Neural cell (in vitro differentiated cells): ENCODE measurements around the gene TENT4A. TPM values are rescaled to one million over a fixed set of nuclear protein-coding genes. Genes with fewer than 3 reads are reported as not detected.
A peak's percentile ranks its signal among the peaks of the same experiment; 100 is the strongest.

ENCODE experiments used
- H2AFZ ChIP-seq: fragments of 200-600, 300-800 bp; sonication (generic), shearing (Covaris generic); 2 replicates; pipeline ENCODE4 v1.6.0; 2014; ENCODE audit warnings: low read depth, mild to moderate bottlenecking, antibody characterized with exemption, low read length, moderate library complexity
- H3F3A ChIP-seq: fragments of 200-600 bp; shearing (Covaris generic); 2 replicates; pipeline ENCODE4 v1.6.1; 2016; ENCODE audit warnings: mild to moderate bottlenecking, moderate library complexity, mixed read lengths, antibody characterized with exemption, low read length; ENCODE audit not compliant: insufficient read depth, poor library complexity, severe bottlenecking
- H3K27ac ChIP-seq: fragments of 200-600, 300-800 bp; sonication (generic), shearing (Covaris generic); 2 replicates; pipeline ENCODE4 v1.5.1; 2014; ENCODE audit warnings: mild to moderate bottlenecking, low read length, moderate library complexity
- H3K27me3 ChIP-seq: fragments of 300-800, 200-600 bp; sonication (generic), shearing (Covaris generic); 2 replicates; pipeline ENCODE4 v1.6.0; 2014; ENCODE audit warnings: mild to moderate bottlenecking, low read depth, low read length, moderate library complexity; ENCODE audit not compliant: insufficient read depth
- H3K36me3 ChIP-seq: fragments of 300-800, 200-600 bp; sonication (generic), shearing (Covaris generic); 2 replicates; pipeline ENCODE4 v1.5.1; 2014; ENCODE audit warnings: mild to moderate bottlenecking, antibody characterized with exemption, low read length, moderate library complexity; ENCODE audit not compliant: insufficient read depth
- H3K4me2 ChIP-seq: fragments of 300-800, 200-600 bp; sonication (generic), shearing (Covaris generic); 2 replicates; pipeline ENCODE4 v1.6.0; 2014; ENCODE audit warnings: mild to moderate bottlenecking, low read length
- H3K4me3 ChIP-seq: fragments of 300-800, 200-600 bp; sonication (generic), shearing (Covaris generic); 2 replicates; pipeline ENCODE4 v1.5.1; 2014; ENCODE audit warnings: mild to moderate bottlenecking, low read length, moderate library complexity
- H3K79me2 ChIP-seq: fragments of 200-600 bp; shearing (Covaris generic); replicated peaks from 2 replicates; pipeline ENCODE4 v1.6.0; 2014; ENCODE audit warnings: mild to moderate bottlenecking, low read length, moderate library complexity; ENCODE audit not compliant: insufficient read depth
- H3K9ac ChIP-seq: fragments of 300-800, 200-600 bp; sonication (generic), shearing (Covaris generic); 2 replicates; pipeline ENCODE4 v1.6.1; 2016; ENCODE audit warnings: mild to moderate bottlenecking, low read length, mixed read lengths
- H3K9me2 ChIP-seq: fragments of 200-600 bp; shearing (Covaris generic); 2 replicates; pipeline ENCODE4 v1.6.1; 2016; ENCODE audit warnings: mild to moderate bottlenecking, low read length, mixed read lengths; ENCODE audit not compliant: insufficient read depth
- H3K9me3 ChIP-seq: fragments of 200-600, 300-800 bp; sonication (generic), shearing (Covaris generic); 2 replicates; pipeline ENCODE4 v1.6.1; 2016; ENCODE audit warnings: mild to moderate bottlenecking, mixed run types, low read length, moderate library complexity, mixed read lengths
- H4K20me1 ChIP-seq: fragments of 200-600 bp; shearing (Covaris generic); 2 replicates; pipeline ENCODE4 v1.6.1; 2016; ENCODE audit warnings: mild to moderate bottlenecking, mixed run types; ENCODE audit not compliant: insufficient read depth
- EP300 ChIP-seq: fragments of 450-650 bp; conservative IDR thresholded peaks from 2 replicates; pipeline ENCODE4 v1.6.1; 2014; ENCODE audit warnings: antibody characterized with exemption, mild to moderate bottlenecking, moderate library complexity; ENCODE audit not compliant: poor library complexity, severe bottlenecking
- EZH2 ChIP-seq: fragments of 200-600, 300-800 bp; shearing (Covaris generic), sonication (generic); IDR thresholded peaks from 2 replicates; pipeline ENCODE4 v1.6.1; 2014; ENCODE audit warnings: antibody characterized with exemption, low read length, borderline replicate concordance, mild to moderate bottlenecking; ENCODE audit not compliant: insufficient read depth, poor library complexity, severe bottlenecking
- MXI1 ChIP-seq: fragments of 450-650 bp; conservative IDR thresholded peaks from 2 replicates; pipeline ENCODE4 v1.6.1; 2014; ENCODE audit warnings: antibody characterized with exemption, mild to moderate bottlenecking; ENCODE audit not compliant: poor library complexity, severe bottlenecking
- POLR2AphosphoS5 ChIP-seq: IDR thresholded peaks from 2 replicates; pipeline ENCODE4 v1.6.1; 2012
- RAD21 ChIP-seq: fragments of 450-650 bp; conservative IDR thresholded peaks from 2 replicates; pipeline ENCODE4 v1.6.1; 2014; ENCODE audit warnings: antibody characterized with exemption, mild to moderate bottlenecking, moderate library complexity
- SMC3 ChIP-seq: fragments of 450-650 bp; conservative IDR thresholded peaks from 2 replicates; pipeline ENCODE4 v1.6.1; 2014; ENCODE audit warnings: antibody characterized with exemption, mild to moderate bottlenecking, moderate library complexity; ENCODE audit not compliant: poor library complexity
- TAF1 ChIP-seq: IDR thresholded peaks from 2 replicates; pipeline ENCODE4 v1.6.1; 2012; ENCODE audit warnings: low read depth
- polyA minus RNA-seq: library from RNA; depleted of rRNA, polyadenylated mRNA; stranded (reverse); fragments of >200 nt; gene quantifications from 2 replicates; pipeline ENCODE4 v1.2.3, GENCODE V29; 2014
- polyA plus RNA-seq: library from polyadenylated mRNA; depleted of rRNA; stranded (reverse); fragments of >200 nt; gene quantifications from 2 replicates; pipeline ENCODE4 v1.2.3, GENCODE V29; 2014
- TF ChIP-seq, protein P1 (sequence below): IDR thresholded peaks from 2 replicates; pipeline ENCODE4 v1.6.1; 2012; ENCODE audit warnings: borderline replicate concordance
- TF ChIP-seq, protein P2 (sequence below): fragments of 450-650 bp; IDR thresholded peaks from 2 replicates; pipeline ENCODE4 v1.5.1; 2014; ENCODE audit warnings: antibody characterized with exemption, mild to moderate bottlenecking, moderate library complexity; ENCODE audit not compliant: poor library complexity, severe bottlenecking

The TENT4A gene
- polyA plus RNA-seq: 12.1 and 14.7 TPM in 2 replicates
- 36.0 and 37.4 TPM in 2 replicates for polyA minus RNA-seq

DNA sequence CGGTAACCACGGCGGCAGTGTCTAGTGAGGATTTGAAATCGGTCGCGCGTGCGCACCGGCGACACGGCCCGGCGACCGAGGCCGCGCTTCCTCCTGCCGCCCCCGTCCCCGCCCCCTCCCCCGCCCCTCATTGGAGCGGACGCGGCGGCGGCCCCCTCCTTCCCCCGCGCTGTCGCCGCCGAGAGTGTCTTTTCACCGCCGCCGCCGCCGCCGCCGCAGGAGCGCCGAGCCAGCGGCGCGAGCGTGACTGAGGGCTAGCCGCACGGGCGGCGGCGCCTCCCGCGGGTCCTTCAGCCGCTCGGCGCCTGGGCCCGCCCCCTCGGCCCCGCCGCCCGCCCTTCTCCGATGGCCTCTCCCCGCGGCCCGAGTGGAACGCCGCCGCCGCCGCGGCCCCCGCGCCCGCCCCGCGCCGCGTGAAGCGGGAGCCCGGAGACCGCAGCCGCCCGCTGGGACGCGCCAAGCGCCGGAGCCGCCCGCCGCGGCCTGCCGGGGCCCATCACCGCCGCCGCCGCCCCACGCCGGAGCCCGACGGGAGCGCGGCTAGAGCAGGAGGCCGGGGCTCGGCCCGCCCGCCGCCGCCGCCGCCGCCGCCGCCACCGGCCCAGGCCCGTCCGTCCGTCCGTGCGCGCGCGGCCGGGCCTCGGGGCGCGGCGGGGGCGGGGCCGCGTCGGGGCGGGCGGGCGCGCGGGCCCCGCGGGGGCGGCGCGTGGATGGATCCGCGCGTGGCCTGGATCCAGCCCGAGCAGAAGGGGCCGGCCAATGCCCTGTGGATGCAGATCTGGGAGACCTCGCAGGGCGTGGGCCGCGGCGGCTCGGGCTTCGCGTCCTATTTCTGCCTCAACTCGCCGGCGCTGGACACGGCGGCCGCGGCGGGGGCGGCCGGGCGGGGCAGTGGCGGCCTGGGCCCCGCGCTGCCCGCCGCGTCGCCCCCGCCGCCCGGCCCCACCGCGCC, at the start of gene TENT4A:
TSS of gene TENT4A (plus strand) at position 159 of the 952 bp plus-strand sequence. CDS start at position 711, 552 bp downstream.
- peak within 1 kb of the TSS; percentile 63 for H3K9ac ChIP-seq
- no peaks in the 10 kb centered on the region for H3K27me3 ChIP-seq
- peak within 1 kb of the TSS; percentile 95 for H3K4me3 ChIP-seq
- no peak for TF ChIP-seq POLR2AphosphoS5
- TF ChIP-seq EP300: no peak
- no peak for TF ChIP-seq TAF1
- TF ChIP-seq RAD21: no peak
- no peak for TF ChIP-seq SMC3
- no peak for TF ChIP-seq EZH2
- peaks cover 42% of the 10 kb centered on the region for H3K79me2 ChIP-seq
- peak within 1 kb of the TSS; percentile 92 for H3K4me2 ChIP-seq
- peak within 1 kb of the TSS; percentile 67 for H3K27ac ChIP-seq
- H3K36me3 ChIP-seq: no peaks in the 10 kb centered on the region
- no peaks in the 10 kb centered on the region for H3K9me3 ChIP-seq
- peak within 1 kb of the TSS; percentile 53 for H2AFZ ChIP-seq
- no peaks in the 10 kb centered on the region for H3K9me2 ChIP-seq
- peaks cover 22% of the 10 kb centered on the region for H4K20me1 ChIP-seq
- no peaks in the 10 kb centered on the region for H3F3A ChIP-seq

DNA sequence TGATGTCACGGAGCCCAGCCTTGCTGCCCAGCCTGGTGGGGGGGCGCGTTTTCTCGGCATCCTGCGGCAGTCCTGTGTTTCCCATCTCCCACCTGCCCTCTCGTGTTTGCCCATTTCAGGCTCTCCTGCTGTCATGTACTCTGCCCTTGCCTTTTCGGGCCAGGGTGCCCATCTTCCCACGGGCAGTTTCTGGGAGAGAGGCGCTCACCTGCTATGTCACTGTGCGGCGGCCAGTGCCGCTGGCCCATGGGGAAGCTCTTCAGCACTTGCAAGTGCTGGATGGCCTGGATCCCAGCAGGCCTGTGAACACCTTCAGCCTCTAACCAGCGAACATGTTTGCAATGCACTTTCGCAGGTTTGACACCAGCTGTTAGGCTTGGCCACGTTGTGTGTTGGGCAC, 46.5 kb upstream of the TENT4A start:
- no peaks in the 10 kb centered on the region for H3K79me2 ChIP-seq
- no peaks in the 10 kb centered on the region for H3K9me2 ChIP-seq
- H3K36me3 ChIP-seq: peaks cover 5% of the 10 kb centered on the region
- H2AFZ ChIP-seq: no peak overlapping the region
- TF ChIP-seq, protein P1, sequence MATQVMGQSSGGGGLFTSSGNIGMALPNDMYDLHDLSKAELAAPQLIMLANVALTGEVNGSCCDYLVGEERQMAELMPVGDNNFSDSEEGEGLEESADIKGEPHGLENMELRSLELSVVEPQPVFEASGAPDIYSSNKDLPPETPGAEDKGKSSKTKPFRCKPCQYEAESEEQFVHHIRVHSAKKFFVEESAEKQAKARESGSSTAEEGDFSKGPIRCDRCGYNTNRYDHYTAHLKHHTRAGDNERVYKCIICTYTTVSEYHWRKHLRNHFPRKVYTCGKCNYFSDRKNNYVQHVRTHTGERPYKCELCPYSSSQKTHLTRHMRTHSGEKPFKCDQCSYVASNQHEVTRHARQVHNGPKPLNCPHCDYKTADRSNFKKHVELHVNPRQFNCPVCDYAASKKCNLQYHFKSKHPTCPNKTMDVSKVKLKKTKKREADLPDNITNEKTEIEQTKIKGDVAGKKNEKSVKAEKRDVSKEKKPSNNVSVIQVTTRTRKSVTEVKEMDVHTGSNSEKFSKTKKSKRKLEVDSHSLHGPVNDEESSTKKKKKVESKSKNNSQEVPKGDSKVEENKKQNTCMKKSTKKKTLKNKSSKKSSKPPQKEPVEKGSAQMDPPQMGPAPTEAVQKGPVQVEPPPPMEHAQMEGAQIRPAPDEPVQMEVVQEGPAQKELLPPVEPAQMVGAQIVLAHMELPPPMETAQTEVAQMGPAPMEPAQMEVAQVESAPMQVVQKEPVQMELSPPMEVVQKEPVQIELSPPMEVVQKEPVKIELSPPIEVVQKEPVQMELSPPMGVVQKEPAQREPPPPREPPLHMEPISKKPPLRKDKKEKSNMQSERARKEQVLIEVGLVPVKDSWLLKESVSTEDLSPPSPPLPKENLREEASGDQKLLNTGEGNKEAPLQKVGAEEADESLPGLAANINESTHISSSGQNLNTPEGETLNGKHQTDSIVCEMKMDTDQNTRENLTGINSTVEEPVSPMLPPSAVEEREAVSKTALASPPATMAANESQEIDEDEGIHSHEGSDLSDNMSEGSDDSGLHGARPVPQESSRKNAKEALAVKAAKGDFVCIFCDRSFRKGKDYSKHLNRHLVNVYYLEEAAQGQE: no peak
- TF ChIP-seq EP300 (no peak), POLR2AphosphoS5 (no peak), SMC3 (no peak), MXI1 (no peak), RAD21 (no peak), TAF1 (no peak), EZH2 (no peak)
- TF ChIP-seq, protein P2, sequence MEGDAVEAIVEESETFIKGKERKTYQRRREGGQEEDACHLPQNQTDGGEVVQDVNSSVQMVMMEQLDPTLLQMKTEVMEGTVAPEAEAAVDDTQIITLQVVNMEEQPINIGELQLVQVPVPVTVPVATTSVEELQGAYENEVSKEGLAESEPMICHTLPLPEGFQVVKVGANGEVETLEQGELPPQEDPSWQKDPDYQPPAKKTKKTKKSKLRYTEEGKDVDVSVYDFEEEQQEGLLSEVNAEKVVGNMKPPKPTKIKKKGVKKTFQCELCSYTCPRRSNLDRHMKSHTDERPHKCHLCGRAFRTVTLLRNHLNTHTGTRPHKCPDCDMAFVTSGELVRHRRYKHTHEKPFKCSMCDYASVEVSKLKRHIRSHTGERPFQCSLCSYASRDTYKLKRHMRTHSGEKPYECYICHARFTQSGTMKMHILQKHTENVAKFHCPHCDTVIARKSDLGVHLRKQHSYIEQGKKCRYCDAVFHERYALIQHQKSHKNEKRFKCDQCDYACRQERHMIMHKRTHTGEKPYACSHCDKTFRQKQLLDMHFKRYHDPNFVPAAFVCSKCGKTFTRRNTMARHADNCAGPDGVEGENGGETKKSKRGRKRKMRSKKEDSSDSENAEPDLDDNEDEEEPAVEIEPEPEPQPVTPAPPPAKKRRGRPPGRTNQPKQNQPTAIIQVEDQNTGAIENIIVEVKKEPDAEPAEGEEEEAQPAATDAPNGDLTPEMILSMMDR: no peak
- H3K27ac ChIP-seq: no peak overlapping the region
- no peak overlapping the region for H3K4me2 ChIP-seq
- H3K4me3 ChIP-seq: no peak overlapping the region
- no peaks in the 10 kb centered on the region for H3K9me3 ChIP-seq
- no peak overlapping the region for H3K9ac ChIP-seq
- H4K20me1 ChIP-seq: no peaks in the 10 kb centered on the region
- no peaks in the 10 kb centered on the region for H3K27me3 ChIP-seq
- H3F3A ChIP-seq: no peaks in the 10 kb centered on the region
